Adipocyte (in vitro differentiated cells): Measurements from ENCODE around the gene NPVF.

Experiments
- DNase-seq: peaks from one replicate; pipeline ENCODE4 v3.0.0-alpha.2; 2015; ENCODE audit warnings: low read depth
- H3K27me3 ChIP-seq: replicated peaks from 2 replicates; pipeline ENCODE4 v1.7.0; 2013; ENCODE audit warnings: mild to moderate bottlenecking, low read length, moderate library complexity; ENCODE audit not compliant: control insufficient read depth, insufficient read depth
- H3K36me3 ChIP-seq: 2 replicates; pipeline ENCODE4 v1.7.0; 2013; ENCODE audit warnings: low read length, mild to moderate bottlenecking, moderate library complexity; ENCODE audit not compliant: control insufficient read depth, insufficient read depth, severe bottlenecking
- H3K4me1 ChIP-seq: 2 replicates; pipeline ENCODE4 v1.7.0; 2013; ENCODE audit warnings: mild to moderate bottlenecking, low read length, moderate library complexity; ENCODE audit not compliant: control insufficient read depth, insufficient read depth
- H3K4me3 ChIP-seq: 2 replicates; pipeline ENCODE4 v1.7.0; 2013; ENCODE audit warnings: mild to moderate bottlenecking, low read length, moderate library complexity
- H3K9ac ChIP-seq: 2 replicates; pipeline ENCODE4 v1.7.0; 2013; ENCODE audit warnings: mild to moderate bottlenecking, low read length, moderate library complexity
- H3K9me3 ChIP-seq: 2 replicates; pipeline ENCODE4 v1.7.0; 2013; ENCODE audit warnings: mild to moderate bottlenecking, low read length, moderate library complexity; ENCODE audit not compliant: control insufficient read depth

Gene NPVF, protein sequence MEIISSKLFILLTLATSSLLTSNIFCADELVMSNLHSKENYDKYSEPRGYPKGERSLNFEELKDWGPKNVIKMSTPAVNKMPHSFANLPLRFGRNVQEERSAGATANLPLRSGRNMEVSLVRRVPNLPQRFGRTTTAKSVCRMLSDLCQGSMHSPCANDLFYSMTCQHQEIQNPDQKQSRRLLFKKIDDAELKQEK

GRCh38 chr7:25228386-25228785, at the start of gene NPVF:
Gene NPVF (minus strand): TSS chr7:25228486. CDS start chr7:25228439, 47 bp downstream.
- no peak within 1 kb of the TSS for H3K9ac ChIP-seq

GRCh38 chr7:25272265-25272664, 44.0 kb upstream of the NPVF start:
- Histone ChIP-seq H3K4me3 (no peak overlapping the region), H3K27me3 (peaks cover 2% of the 10 kb centered on the region), H3K4me1 (no peaks in the 10 kb centered on the region), H3K9me3 (peaks cover 2% of the 10 kb centered on the region), H3K9ac (no peak overlapping the region), H3K36me3 (no peaks in the 10 kb centered on the region)
- no peak for DNase-seq

More at GRCh38 chr7:25228386-25228785, at the start of gene NPVF:
- Histone ChIP-seq H3K4me1 (no peaks in the 10 kb centered on the region), H3K27me3 (peaks cover 10% of the 10 kb centered on the region), H3K9me3 (no peaks in the 10 kb centered on the region), H3K36me3 (no peaks in the 10 kb centered on the region), H3K4me3 (no peak within 1 kb of the TSS)
- no peak for DNase-seq

DNA sequence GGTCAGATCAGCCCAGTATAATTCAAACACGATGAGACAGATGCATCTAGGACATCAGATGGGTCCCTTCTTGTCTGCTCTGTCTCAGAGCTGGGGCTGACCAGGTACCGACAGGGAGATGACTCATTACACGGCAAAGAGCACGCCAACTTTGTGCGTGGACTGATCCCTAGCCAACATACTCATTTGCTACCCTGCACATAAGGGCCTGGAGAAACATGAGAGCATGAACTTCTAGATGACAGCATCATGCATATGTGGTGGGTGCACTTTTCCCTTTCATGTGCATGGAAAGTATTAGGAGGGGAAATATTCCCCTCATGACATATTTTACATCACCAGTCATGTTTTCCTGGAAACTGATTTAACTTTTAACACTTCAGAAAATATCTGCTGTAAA, 35.1 kb upstream of the NPVF start:
- Histone ChIP-seq H3K27me3 (peaks cover 11% of the 10 kb centered on the region), H3K9me3 (no peaks in the 10 kb centered on the region), H3K4me1 (peaks cover 14% of the 10 kb centered on the region), H3K9ac (no peak overlapping the region), H3K4me3 (no peak overlapping the region), H3K36me3 (no peaks in the 10 kb centered on the region)
- DNase-seq = no peak

GRCh38 chr7:25262586-25262985, 34.3 kb upstream of the NPVF start:
- no peak overlapping the region for H3K4me3 ChIP-seq
- H3K9me3 ChIP-seq = no peaks in the 10 kb centered on the region
- no peak for DNase-seq

GRCh38 chr7:25261545-25262140, 33.4 kb upstream of the NPVF start:
- H3K27me3 ChIP-seq = peaks cover 5% of the 10 kb centered on the region

More at GRCh38 chr7:25262586-25262985, 34.3 kb upstream of the NPVF start:
- peaks cover 11% of the 10 kb centered on the region for H3K27me3 ChIP-seq
- peaks cover 14% of the 10 kb centered on the region for H3K4me1 ChIP-seq
- no peak overlapping the region for H3K9ac ChIP-seq
- no peaks in the 10 kb centered on the region for H3K36me3 ChIP-seq

GRCh38 chr7:25260862-25261494, 32.7 kb upstream of the NPVF start:
- H3K9ac ChIP-seq = peak overlapping the region; percentile 64
- H3K27me3 ChIP-seq = peaks cover 2% of the 10 kb centered on the region
- H3K36me3 ChIP-seq = no peaks in the 10 kb centered on the region
- no peaks in the 10 kb centered on the region for H3K9me3 ChIP-seq
- peaks cover 14% of the 10 kb centered on the region for H3K4me1 ChIP-seq
- H3K4me3 ChIP-seq = peak overlapping the region; percentile 76
- peak; percentile 52 for DNase-seq

More at GRCh38 chr7:25261545-25262140, 33.4 kb upstream of the NPVF start:
- Histone ChIP-seq H3K36me3 (no peaks in the 10 kb centered on the region), H3K9me3 (no peaks in the 10 kb centered on the region), H3K9ac (peak overlapping the region; percentile 64), H3K4me1 (peaks cover 14% of the 10 kb centered on the region), H3K4me3 (peak overlapping the region; percentile 76)
- no peak for DNase-seq

DNA sequence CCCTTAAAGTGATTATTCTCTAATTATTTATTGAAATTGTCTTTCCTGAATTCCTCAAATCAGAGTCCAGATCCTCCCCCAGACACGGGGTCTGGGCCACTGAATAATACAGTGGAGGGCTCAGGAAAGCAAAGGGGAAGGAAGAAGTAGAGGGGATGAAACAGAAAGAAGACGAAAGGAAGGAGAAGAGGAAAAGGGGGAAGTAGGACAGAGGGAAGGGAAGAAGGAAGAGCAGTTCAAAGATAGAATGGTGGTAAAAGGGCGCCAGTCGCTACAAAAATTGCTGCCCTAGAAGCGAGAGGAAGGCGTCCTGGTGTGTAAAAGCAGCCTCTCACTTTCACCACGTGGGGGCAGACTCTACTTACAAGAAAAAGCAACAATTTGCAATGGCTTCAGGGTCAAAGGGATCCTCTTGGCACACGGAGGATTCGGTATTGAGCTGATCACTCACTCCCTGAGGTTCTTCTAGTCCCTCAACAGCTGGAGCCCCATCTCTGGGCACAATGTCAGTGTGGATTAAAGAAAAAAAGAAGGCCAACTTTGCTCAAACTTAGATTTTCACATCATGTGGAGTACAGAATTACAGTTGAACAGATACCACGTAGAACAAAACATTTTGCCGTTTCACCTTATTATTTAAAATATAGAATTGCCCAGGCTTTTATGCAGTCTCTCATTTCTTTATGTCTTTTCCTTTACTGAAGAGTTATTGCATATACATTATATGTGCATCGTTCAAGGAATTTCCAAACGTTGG, 31.4 kb upstream of the NPVF start:
- peaks cover 14% of the 10 kb centered on the region for H3K4me1 ChIP-seq
- no peak overlapping the region for H3K9ac ChIP-seq
- H3K4me3 ChIP-seq = no peak overlapping the region
- H3K27me3 ChIP-seq = no peaks in the 10 kb centered on the region
- DNase-seq = peak; percentile 82
- no peaks in the 10 kb centered on the region for H3K9me3 ChIP-seq
- H3K36me3 ChIP-seq = no peaks in the 10 kb centered on the region

DNA sequence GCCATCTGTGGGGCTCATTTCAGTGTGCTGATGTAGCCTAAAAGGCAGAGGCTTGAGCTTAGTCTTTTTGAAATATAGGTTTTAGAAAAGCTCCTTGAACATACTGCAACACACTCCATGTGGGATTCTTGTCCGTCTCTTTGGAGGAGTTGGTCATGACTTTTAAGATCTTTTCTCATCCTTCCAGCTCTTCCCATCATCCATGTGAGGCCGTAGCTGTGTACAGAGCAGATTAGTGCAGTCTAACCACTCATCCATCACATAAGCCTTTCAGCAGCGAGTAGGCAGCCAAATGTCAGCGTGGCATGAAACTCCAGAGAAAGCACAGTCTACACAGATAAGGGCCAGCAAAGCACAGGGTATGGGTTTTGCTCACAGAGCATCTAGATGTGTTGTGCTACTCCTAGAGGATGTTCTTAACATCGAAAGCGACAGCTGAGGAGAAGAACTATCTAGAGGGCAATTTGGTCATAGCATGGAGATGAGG, 28.1 kb upstream of the NPVF start:
- no peaks in the 10 kb centered on the region for H3K27me3 ChIP-seq
- no peak overlapping the region for H3K9ac ChIP-seq
- peaks cover 15% of the 10 kb centered on the region for H3K4me1 ChIP-seq
- no peak overlapping the region for H3K4me3 ChIP-seq
- H3K36me3 ChIP-seq = no peaks in the 10 kb centered on the region
- DNase-seq = no peak
- H3K9me3 ChIP-seq = no peaks in the 10 kb centered on the region

- Histone ChIP-seq H3K9ac (no peak overlapping the region), H3K36me3 (no peaks in the 10 kb centered on the region), H3K27me3 (no peaks in the 10 kb centered on the region), H3K4me1 (peaks cover 9% of the 10 kb centered on the region), H3K9me3 (no peaks in the 10 kb centered on the region), H3K4me3 (no peak overlapping the region)
- no peak for DNase-seq
Measured at GRCh38 chr7:25255611-25256332, 27.5 kb upstream of the NPVF start.

DNA sequence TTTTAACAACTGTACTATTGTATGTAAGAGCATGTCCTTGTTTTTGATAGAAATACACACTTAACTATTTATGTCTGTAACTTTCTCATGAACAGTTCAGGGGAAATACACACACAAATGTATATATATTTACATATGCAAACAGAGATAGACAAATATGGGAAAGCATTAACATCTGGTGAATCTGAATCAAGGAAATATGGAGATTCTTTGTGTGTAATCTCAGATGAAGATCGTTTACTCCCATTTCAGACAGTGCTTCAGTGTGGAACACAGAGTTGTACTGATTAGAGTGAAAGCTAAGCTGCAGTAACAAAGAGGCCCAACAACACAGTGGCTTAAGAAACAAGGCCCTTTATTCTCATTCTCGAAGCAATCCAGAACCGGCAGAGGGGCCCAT, 26.3 kb upstream of the NPVF start:
- H3K27me3 ChIP-seq = no peaks in the 10 kb centered on the region

More for the DNA sequence above, 26.3 kb upstream of the NPVF start:
- Histone ChIP-seq H3K4me1 (peaks cover 3% of the 10 kb centered on the region), H3K9ac (no peak overlapping the region), H3K36me3 (no peaks in the 10 kb centered on the region), H3K9me3 (no peaks in the 10 kb centered on the region), H3K4me3 (no peak overlapping the region)
- no peak for DNase-seq
